Measurements from ENCODE around the gene RHNO1.

GRCh38 chr12:2937500-2937899, 60.5 kb downstream of the RHNO1 start:
- TF ChIP-seq POLR2A (IDR thresholded peaks at IDR 0.05) (no peak), CTCF (IDR thresholded peaks at IDR 0.05) (no peak)

Measured in lower leg skin (tissue), 3 donors.